OCI-LY1 (cell line): Measurements from ENCODE around the gene DDOST.

Experiments used
- CTCF ChIP-seq: fragments of 200-600 bp; sonication (generic), shearing (Covaris generic); IDR thresholded peaks from 2 replicates; pipeline ENCODE4 v1.5.1; 2017; ENCODE audit warnings: mild to moderate bottlenecking, antibody characterized with exemption, low read length, moderate library complexity, mixed read lengths
- EZH2 ChIP-seq: fragments of 200-600 bp; sonication (generic), shearing (Covaris generic); IDR thresholded peaks from 2 replicates; pipeline ENCODE4 v1.8.0; 2017; ENCODE audit warnings: borderline replicate concordance, mixed run types, mild to moderate bottlenecking, antibody characterized with exemption, low read length, moderate library complexity, mixed read lengths

GRCh38 chr1:20657024-20657423 is 4.1 kb downstream of the DDOST start:
- TF ChIP-seq CTCF: no peak
- no peak for TF ChIP-seq EZH2
